GM12878 (cell line): Measurements from ENCODE around the gene ALX1.

Experiments used
- CHD1 ChIP-seq: IDR thresholded peaks from 2 replicates; pipeline ENCODE4 v1.6.1; 2012; ENCODE audit warnings: low read depth, low read length, improper control_type of control experiment
- NR2F1 ChIP-seq: fragments of 450-650 bp; conservative IDR thresholded peaks from 2 replicates; pipeline ENCODE4 v1.6.1; 2017; ENCODE audit warnings: mild to moderate bottlenecking
- RAD21 ChIP-seq: IDR thresholded peaks from 2 replicates; pipeline ENCODE4 v1.6.1; 2011; ENCODE audit warnings: mild to moderate bottlenecking, low read depth, low read length, moderate library complexity; ENCODE audit not compliant: insufficient read depth
- YBX1 ChIP-seq: fragments of 450-650 bp; IDR thresholded peaks from 2 replicates; pipeline ENCODE4 v1.6.1; 2016; ENCODE audit warnings: antibody characterized with exemption
- YY1 ChIP-seq: IDR thresholded peaks from 2 replicates; pipeline ENCODE4 v1.6.1; 2011; ENCODE audit warnings: low read depth, mild to moderate bottlenecking, low read length
- TF ChIP-seq, protein P1 (sequence below), 3 experiments: IDR thresholded peaks in 2 of 3; conservative IDR thresholded peaks in 1 of 3; 2 replicates each; pipeline ENCODE4 v1.5.1; 2011; ENCODE audit warnings: low read depth in 3 of 3, low read length in 3 of 3, mild to moderate bottlenecking in 3 of 3, control low read depth in 2 of 3, moderate library complexity in 2 of 3, inconsistent platforms in 1 of 3, mixed read lengths in 1 of 3; ENCODE audit not compliant: control insufficient read depth in 2 of 3, insufficient read depth in 1 of 3; ENCODE audit errors: extremely low read depth in 1 of 3

- TF ChIP-seq, protein P1, sequence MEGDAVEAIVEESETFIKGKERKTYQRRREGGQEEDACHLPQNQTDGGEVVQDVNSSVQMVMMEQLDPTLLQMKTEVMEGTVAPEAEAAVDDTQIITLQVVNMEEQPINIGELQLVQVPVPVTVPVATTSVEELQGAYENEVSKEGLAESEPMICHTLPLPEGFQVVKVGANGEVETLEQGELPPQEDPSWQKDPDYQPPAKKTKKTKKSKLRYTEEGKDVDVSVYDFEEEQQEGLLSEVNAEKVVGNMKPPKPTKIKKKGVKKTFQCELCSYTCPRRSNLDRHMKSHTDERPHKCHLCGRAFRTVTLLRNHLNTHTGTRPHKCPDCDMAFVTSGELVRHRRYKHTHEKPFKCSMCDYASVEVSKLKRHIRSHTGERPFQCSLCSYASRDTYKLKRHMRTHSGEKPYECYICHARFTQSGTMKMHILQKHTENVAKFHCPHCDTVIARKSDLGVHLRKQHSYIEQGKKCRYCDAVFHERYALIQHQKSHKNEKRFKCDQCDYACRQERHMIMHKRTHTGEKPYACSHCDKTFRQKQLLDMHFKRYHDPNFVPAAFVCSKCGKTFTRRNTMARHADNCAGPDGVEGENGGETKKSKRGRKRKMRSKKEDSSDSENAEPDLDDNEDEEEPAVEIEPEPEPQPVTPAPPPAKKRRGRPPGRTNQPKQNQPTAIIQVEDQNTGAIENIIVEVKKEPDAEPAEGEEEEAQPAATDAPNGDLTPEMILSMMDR (IDR thresholded peaks at IDR 0.05 in 2 of 3, conservative IDR thresholded peaks at IDR 0.05 in 1 of 3; ENCODE audit: control insufficient read depth in 2 of 3, extremely low read depth in 1 of 3, insufficient read depth in 1 of 3, low read depth in 3 of 3, low read length in 3 of 3), result no peak
- no peak for TF ChIP-seq RAD21
- no peak for TF ChIP-seq YBX1
- TF ChIP-seq CHD1, result no peak
- TF ChIP-seq YY1, result no peak
- TF ChIP-seq NR2F1, result no peak
These were observed 5.7 kb upstream of the ALX1 start for GRCh38 chr12:85274315-85274651.
